Heart left ventricle (tissue), 13 donors: ENCODE data around the gene P4HB.

Experiments
- POLR2A ChIP-seq, 2 donors: fragments of 450-650 bp; IDR thresholded peaks; one replicate each; pipeline ENCODE4 v1.6.1; 2017; ENCODE audit warnings: antibody characterized with exemption in 2 of 2, mild to moderate bottlenecking in 2 of 2, moderate library complexity in 2 of 2
- TF ChIP-seq, protein P1 (sequence below), 12 donors: fragments of 200-600 bp; sonication (generic) in 4 of 12; IDR thresholded peaks; one replicate each; pipeline versions ENCODE4 v1.5.0 to v1.8.0; 2018 to 2022; ENCODE audit warnings: antibody characterized with exemption in 12 of 12, mild to moderate bottlenecking in 5 of 12
- donor health status: ischemic (EF 13 %, LVEDD 7.1; RV severe dilation, severe dysfunction).
- donor health status: DM: no; HTN: yes; CAD: no.
- donor health status: DM: no; HTN: no; CAD: no.
- donor health status: ischemic (EF 25% LVEDD 6.9; RV normal size, moderate dysfunction).
- donor health status: ischemic (EF 25% LVEDD 5.7; RV mildly dilated, moderate dysfunction).
- donor health status: ischemic (EF 35%, LVEDD 5.7; RV mildly dilated, moderate dysfunction).
- donor health status: nonischemic (EF 11% LVEDD 7.7; RV severe dilation, severe dysfunction).
- donor health status: DM: yes; HTN: yes; CAD: no.
- donor health status: PGD.
- donor health status: ischemic (EF 29% LVEDD 5.4; RV normal size, mild dysfunction).
- donor health status: nonischemic (EF 23%, LVEDD 6.1; RV moderate dilation, normal function).

DNA sequence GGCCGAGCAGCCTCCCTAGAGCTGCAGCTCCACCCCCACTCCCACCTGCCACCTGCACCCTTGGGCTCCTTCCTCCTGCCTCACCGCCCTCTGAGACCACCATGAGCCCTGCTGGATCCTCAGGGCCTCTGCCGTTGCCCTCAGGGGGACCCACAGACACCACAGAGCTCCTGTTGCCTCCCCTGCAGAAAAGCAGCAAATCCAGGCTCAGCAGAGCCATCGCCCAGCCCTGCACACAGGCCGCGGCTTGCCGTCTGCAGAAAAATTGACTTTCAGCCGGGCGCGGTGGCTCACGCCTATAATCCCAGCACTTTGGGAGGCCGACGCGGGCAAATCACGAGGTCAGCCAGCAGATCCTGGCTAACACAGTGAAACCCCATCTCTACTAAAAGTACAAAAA is 18.5 kb downstream of the P4HB start:
- TF ChIP-seq, protein P1, sequence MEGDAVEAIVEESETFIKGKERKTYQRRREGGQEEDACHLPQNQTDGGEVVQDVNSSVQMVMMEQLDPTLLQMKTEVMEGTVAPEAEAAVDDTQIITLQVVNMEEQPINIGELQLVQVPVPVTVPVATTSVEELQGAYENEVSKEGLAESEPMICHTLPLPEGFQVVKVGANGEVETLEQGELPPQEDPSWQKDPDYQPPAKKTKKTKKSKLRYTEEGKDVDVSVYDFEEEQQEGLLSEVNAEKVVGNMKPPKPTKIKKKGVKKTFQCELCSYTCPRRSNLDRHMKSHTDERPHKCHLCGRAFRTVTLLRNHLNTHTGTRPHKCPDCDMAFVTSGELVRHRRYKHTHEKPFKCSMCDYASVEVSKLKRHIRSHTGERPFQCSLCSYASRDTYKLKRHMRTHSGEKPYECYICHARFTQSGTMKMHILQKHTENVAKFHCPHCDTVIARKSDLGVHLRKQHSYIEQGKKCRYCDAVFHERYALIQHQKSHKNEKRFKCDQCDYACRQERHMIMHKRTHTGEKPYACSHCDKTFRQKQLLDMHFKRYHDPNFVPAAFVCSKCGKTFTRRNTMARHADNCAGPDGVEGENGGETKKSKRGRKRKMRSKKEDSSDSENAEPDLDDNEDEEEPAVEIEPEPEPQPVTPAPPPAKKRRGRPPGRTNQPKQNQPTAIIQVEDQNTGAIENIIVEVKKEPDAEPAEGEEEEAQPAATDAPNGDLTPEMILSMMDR (IDR thresholded peaks at IDR 0.05) = no peak
- TF ChIP-seq POLR2A (IDR thresholded peaks at IDR 0.05) = no peak
